ENCODE measurements around the gene LCN1.

DNA sequence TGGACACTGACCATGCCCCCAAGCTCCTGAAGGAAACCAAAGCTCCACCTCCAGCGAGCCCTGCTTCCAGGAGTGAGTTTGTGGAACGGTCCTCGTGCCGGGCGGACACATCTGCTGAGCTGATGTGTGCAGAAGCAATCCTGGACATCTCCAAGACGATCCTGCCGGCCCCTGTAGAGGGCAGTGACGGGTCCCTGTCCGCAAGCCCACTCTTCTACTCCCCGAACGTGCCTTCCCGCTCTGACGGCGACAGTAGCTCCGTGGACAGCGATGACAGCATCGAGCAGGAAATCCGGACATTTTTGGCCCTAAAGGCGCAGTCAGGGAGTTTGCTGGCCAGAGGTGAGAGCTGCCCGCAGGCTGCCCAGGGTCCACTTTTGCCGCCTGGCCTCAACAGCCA lies 35.4 kb upstream of the LCN1 start:
- TF ChIP-seq CTCF (IDR thresholded peaks at IDR 0.05; ENCODE audit: insufficient read depth, low read length) (no peak), SPI1 (IDR thresholded peaks at IDR 0.05; ENCODE audit: borderline replicate concordance, low read depth) (no peak), REST (IDR thresholded peaks at IDR 0.05; ENCODE audit: insufficient replicate concordance, low read depth) (no peak), GABPA (IDR thresholded peaks at IDR 0.05; ENCODE audit: low read depth) (no peak)

All from HL-60 (cell line).